Immature natural killer cell (primary cell): ENCODE results near the gene RANBP17. TPM values are rescaled to one million over a fixed set of nuclear protein-coding genes. Genes with fewer than 3 reads are reported as not detected.

Experiments
- DNase-seq, 3 donors: peaks; one replicate each; pipeline ENCODE4 v3.0.0; 2022; ENCODE audit warnings: mixed read lengths in 1 of 3
- H3K27ac Mint-ChIP-seq, 6 donors: one replicate each; pipeline ENCODE4 v1.8.0; 2020; ENCODE audit warnings: mixed read lengths in 6 of 6, mild to moderate bottlenecking in 5 of 6, inconsistent platforms in 4 of 6, moderate library complexity in 3 of 6
- H3K27me3 Mint-ChIP-seq, 3 donors: one replicate each; pipeline ENCODE4 v1.8.0; 2020 to 2021; ENCODE audit warnings: low read depth in 3 of 3, mild to moderate bottlenecking in 3 of 3, mixed read lengths in 3 of 3, moderate library complexity in 3 of 3, inconsistent platforms in 1 of 3
- H3K36me3 Mint-ChIP-seq, 3 donors: one replicate each; pipeline ENCODE4 v1.8.0; 2020; ENCODE audit warnings: mixed read lengths in 3 of 3, inconsistent platforms in 2 of 3, mild to moderate bottlenecking in 2 of 3
- H3K4me1 Mint-ChIP-seq, 2 donors: one replicate each; pipeline ENCODE4 v1.8.0; 2020; ENCODE audit warnings: inconsistent platforms in 2 of 2, mild to moderate bottlenecking in 2 of 2, mixed read lengths in 2 of 2, moderate library complexity in 1 of 2
- H3K4me3 Mint-ChIP-seq, 5 donors: one replicate each; pipeline ENCODE4 v1.8.0; 2020; ENCODE audit warnings: mild to moderate bottlenecking in 5 of 5, mixed read lengths in 5 of 5, inconsistent platforms in 3 of 5, moderate library complexity in 3 of 5
- H3K9me3 Mint-ChIP-seq, 6 donors: one replicate each; pipeline ENCODE4 v1.8.0; 2020; ENCODE audit warnings: mild to moderate bottlenecking in 6 of 6, mixed read lengths in 6 of 6, inconsistent platforms in 4 of 6, moderate library complexity in 3 of 6
- polyA plus RNA-seq, 3 donors: library from polyadenylated mRNA; unstranded; fragments of 300-500 nt; fragmentation: Illumina TruSeq; gene quantifications; one replicate each; pipeline ENCODE4 v1.2.3, GENCODE V29; 2021

Gene RANBP17
- polyA plus RNA-seq, 3 donors from 2014 or later = 0.91 to 4.8 (median 1.7) TPM

DNA sequence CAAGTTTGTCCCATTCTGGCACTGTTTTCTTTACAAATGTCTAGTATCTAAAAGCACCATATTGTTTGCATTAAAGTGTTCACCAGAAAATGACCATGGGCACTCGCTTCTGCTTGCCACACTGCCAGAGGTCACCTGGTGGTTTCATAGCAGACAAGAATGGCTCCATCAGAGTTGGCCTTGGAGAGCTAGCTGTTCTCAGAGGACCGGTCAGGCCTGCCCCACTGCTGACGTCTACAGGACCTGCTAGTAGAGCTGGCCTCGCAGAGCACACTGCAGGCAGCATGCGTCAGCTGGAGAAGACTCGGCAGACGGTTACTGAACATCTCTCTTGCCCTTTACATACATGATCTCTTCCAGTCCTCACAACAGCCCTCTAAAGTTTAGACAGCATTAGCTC, 438.5 kb downstream of the RANBP17 start:
- Mint-ChIP-seq H3K9me3 (no peaks in the 10 kb centered on the region), H3K36me3 (peaks cover 0 to 7% (median 0%) of the 10 kb centered on the region in 3 donors), H3K27ac (no peak overlapping the region), H3K4me3 (no peak overlapping the region), H3K27me3 (peaks cover 3 to 18% (median 10%) of the 10 kb centered on the region in 3 donors), H3K4me1 (no peaks in the 10 kb centered on the region)
- DNase-seq = no peak

DNA sequence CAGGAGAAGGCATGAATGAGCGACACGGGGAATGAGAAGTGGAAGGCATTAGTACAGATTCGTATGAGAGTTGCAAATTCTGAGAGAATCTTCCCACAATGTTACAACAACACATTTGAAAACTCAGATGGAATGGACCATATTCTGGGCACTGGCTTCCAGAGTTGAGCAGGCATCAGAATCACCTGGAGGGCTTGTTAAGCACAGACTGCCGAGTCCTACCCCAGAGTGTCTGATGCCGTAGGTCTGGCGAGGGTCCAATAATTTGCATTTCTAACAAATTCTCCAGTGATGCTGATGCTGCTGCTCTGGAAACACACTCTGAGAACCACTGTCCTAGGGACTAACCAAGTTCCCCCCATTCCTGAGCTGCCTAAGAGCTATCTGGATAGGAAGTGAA, 444.3 kb downstream of the RANBP17 start:
- H3K4me1 Mint-ChIP-seq = peaks cover 32 to 39% of the 10 kb centered on the region in 2 donors
- H3K9me3 Mint-ChIP-seq = no peaks in the 10 kb centered on the region
- no peak overlapping the region for H3K27ac Mint-ChIP-seq
- peak overlapping the region in 1 of 5 donors; percentile 53 for H3K4me3 Mint-ChIP-seq
- peaks cover 10 to 56% (median 34%) of the 10 kb centered on the region in 3 donors for H3K27me3 Mint-ChIP-seq
- no peak for DNase-seq
- H3K36me3 Mint-ChIP-seq = peaks cover 0 to 4% (median 0%) of the 10 kb centered on the region in 3 donors

DNA sequence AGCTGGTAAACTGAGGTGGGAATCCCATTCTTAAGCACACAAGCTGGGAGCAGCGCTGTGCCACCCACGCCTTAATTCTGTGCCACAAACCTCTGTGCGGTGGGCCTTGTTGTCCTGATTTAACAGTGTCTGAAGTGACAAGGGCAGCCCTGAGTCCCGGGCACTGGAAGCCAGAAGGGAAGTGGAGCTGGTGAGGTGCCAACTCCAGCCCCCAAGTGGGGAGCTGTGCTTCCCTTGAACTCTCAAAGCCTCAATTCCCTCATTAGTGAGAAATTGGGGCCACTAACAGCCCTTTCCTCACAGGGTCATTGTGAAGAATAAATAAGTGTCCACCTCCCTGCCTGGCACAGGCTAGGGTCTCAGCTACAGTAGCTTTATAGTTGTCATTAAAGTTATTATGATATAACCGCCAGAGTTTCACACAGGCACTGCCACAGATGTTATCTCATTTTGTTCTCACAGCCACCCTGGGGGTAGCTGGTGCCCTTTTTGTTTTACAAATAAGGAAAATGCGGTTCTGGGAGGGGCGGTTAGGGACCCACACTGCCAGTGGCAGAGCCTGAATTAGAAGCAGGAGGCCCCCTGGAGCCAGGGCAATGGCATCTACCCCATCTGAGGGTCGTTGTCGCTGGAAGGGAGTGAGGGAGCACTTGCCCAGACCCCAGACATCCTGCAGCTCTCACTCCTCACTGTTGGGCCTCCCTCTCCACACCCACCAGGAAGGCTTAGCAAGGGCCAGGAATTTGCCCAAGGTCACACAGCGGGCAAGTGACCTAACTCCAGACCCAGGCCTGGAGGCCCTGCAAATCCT, 445.2 kb downstream of the RANBP17 start:
- Mint-ChIP-seq H3K9me3 (no peaks in the 10 kb centered on the region), H3K4me1 (peaks cover 32 to 39% of the 10 kb centered on the region in 2 donors), H3K27me3 (peaks cover 10 to 59% (median 35%) of the 10 kb centered on the region in 3 donors), H3K27ac (no peak overlapping the region), H3K36me3 (peaks cover 0 to 4% (median 0%) of the 10 kb centered on the region in 3 donors), H3K4me3 (peak overlapping the region; percentile 33 to 64 (median 53))
- DNase-seq = peak; percentile 18 to 31 (median 19)

DNA sequence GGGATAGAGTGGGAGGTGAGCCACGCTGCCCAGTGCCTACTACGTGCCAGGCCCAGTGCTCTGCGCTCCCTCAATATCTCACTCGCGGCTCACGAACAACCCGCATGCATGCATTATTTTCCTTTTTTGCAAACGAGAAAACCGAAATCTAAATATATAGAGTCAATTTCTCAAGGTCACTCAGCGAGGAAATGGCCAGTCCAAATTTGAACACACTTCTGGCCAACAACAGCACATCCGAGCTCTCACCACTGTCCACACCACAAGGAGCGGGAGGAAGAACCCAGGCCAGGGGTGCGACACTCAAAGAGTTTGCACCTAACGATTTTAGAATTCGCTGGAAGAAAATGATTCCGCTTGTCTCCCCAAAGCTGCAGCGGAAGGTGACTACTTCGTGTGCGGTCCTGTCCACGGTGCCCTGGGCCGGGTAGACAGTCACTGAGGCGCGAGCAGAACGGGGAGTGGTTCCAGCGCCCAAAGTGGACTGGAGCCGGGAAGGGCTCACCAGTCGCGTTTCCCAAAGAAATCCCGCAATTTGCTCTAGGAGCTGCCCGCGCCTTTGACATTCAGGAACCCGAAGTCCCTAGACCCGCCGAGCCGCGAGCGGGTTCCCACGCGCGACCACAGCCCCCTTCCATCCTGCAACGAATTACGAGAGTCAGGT, 446.1 kb downstream of the RANBP17 start:
- Mint-ChIP-seq H3K4me3 (peak overlapping the region in 4 of 5 donors; percentile 18 to 54 (median 48)), H3K9me3 (no peaks in the 10 kb centered on the region), H3K27ac (no peak overlapping the region), H3K36me3 (peaks cover 0 to 2% (median 2%) of the 10 kb centered on the region in 3 donors), H3K4me1 (peaks cover 38 to 45% of the 10 kb centered on the region in 2 donors), H3K27me3 (peaks cover 11 to 64% (median 41%) of the 10 kb centered on the region in 3 donors)
- no peak for DNase-seq

DNA sequence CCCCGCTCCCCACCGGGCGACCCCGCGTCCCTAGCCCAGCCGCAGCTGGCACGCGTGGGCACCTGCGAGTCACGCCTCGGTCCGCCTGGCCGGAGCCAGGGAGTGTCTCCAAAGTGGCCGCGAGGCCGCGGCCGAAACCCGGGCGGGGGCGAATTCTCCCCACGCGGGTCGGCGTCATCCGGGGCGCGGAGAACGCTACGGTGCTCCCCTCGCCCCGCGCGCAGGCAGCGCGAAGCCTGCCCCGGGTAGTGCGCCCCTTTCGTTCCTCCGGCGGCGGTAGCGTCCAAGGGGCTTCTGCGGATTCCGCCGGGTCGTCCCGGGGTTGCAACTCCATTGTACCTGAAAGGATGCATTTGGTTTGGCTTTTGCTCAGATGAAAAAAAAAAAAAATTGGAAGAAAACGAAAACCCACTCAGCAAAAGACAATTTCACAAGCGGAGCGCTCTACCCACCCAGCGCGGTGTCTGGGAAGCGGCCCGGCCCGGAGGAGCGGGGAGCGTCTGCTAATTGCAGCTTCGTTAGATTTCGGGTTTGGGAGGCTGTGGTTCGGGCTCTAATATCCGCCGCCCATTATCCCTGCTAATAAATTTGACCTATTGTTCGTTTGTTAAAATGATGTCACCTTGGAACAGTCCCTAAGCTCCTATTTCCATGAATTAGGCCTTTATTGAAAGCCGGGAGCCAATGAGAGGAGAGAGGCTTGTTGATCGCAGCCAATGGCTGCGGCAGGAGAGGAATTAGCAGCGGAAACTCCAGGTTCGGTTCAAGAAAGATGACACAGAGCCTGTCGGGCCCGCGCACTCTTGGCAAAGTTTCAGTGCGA, 446.8 kb downstream of the RANBP17 start, which contains the start of gene TLX3:
TLX3 (plus strand) TSS at position 796 of the 823 bp plus-strand sequence. CDS start 118 bp downstream, outside the sequence.
- H3K27ac Mint-ChIP-seq = no peak within 1 kb of the TSS
- peaks cover 0 to 5% (median 4%) of the 10 kb centered on the region in 3 donors for H3K36me3 Mint-ChIP-seq
- peaks cover 15 to 65% (median 47%) of the 10 kb centered on the region in 3 donors for H3K27me3 Mint-ChIP-seq
- peaks cover 0 to under 1% (median 0%) of the 10 kb centered on the region in 6 donors for H3K9me3 Mint-ChIP-seq
- peak within 1 kb of the TSS; percentile 25 to 69 (median 42) for H3K4me3 Mint-ChIP-seq
- H3K4me1 Mint-ChIP-seq = peaks cover 42 to 52% of the 10 kb centered on the region in 2 donors
- no peak for DNase-seq

DNA sequence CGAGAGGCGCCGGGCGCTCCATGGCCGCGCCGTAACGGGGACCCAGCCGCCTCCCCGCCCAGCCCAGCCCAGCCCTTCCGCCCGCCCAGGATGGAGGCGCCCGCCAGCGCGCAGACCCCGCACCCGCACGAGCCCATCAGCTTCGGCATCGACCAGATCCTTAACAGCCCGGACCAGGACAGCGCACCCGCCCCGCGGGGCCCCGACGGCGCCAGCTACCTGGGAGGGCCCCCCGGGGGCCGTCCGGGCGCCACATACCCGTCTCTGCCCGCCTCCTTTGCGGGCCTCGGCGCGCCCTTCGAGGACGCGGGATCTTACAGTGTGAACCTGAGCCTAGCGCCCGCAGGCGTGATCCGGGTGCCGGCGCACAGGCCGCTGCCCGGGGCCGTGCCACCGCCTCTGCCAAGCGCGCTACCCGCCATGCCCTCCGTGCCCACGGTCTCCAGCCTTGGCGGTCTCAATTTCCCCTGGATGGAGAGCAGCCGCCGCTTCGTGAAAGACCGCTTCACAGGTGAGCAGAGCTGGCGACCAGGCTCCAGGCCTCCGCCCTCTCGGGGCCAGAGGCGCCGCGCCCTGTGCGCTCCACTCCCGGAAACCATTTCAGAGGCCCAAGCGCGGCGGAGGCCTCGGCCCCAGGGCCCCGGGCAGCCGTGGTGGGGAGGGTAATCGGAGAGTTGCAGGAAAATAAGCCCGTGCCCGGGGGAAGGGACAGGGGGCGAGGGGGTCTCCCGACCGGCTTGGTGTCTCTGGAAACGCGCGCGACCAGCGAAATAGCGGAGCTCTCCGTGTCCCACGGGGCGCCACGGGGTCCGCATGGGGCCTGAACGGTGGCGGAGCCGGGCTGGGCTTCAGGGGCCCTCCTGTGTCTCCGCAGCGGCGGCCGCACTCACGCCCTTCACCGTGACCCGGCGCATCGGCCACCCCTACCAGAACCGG, 447.7 kb downstream of the RANBP17 start:
- Mint-ChIP-seq H3K4me3 (no peak overlapping the region), H3K4me1 (peaks cover 46 to 55% of the 10 kb centered on the region in 2 donors), H3K9me3 (peaks cover 0 to 3% (median 0%) of the 10 kb centered on the region in 6 donors), H3K36me3 (peaks cover 0 to 5% (median 4%) of the 10 kb centered on the region in 3 donors), H3K27ac (no peak overlapping the region), H3K27me3 (peaks cover 12 to 64% (median 50%) of the 10 kb centered on the region in 3 donors)
- DNase-seq = no peak

DNA sequence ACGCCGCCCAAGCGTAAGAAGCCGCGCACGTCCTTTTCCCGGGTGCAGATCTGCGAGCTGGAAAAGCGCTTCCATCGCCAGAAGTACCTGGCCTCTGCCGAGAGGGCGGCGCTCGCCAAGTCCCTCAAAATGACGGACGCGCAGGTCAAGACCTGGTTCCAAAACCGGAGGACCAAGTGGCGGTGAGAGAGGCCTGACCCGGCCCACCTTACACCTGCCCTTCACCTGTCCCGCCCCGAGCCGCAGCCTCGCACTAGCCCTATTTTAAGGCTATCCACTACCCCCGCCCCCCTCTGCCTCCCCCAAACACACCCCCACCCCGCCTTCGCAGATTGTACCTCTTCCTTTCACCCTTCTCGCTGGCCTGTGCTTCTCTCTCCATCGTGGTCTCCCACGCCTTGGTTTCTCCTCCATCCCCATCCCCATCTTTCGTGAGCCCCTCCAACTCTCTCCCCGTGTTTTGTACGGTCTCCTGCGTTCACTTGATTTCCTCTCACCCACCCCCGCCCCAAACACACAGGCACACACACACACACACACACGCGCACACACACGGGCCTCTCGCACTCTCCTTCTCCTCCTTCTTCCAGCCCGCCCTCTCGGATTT, 448.5 kb downstream of the RANBP17 start:
- Mint-ChIP-seq H3K4me1 (peaks cover 49 to 55% of the 10 kb centered on the region in 2 donors), H3K9me3 (peaks cover 0 to 3% (median 0%) of the 10 kb centered on the region in 6 donors), H3K27me3 (peaks cover 12 to 58% (median 51%) of the 10 kb centered on the region in 3 donors), H3K36me3 (peaks cover 0 to 5% (median 4%) of the 10 kb centered on the region in 3 donors), H3K4me3 (peak overlapping the region; percentile 26 to 67 (median 42)), H3K27ac (no peak overlapping the region)
- DNase-seq = no peak

DNA sequence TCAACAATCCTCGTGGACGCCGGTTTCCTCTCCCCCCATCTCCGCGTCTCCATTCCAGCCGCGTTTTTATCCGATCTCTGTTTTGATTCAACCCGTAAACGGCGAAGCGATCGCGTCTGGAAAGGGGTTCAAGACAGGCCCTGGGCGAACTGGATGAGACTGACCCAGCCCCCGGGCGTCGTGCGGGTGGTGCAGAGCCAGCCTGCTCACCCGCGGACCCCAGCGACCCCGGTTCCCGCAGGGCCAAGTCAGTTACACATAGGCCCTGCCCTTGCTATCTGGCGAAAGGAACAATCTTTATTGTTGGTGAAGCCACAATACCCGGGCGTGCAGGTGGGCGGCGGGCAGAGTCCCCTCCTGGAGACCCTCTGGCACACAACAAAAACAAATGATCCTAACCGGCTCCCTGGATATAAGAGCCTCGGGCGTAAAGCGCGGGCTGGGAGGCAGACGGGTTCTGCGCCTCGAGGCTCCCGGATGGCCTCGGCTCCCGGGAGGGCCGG, 449.1 kb downstream of the RANBP17 start:
- H3K9me3 Mint-ChIP-seq = peaks cover 0 to 3% (median 0%) of the 10 kb centered on the region in 6 donors
- DNase-seq = no peak

DNA sequence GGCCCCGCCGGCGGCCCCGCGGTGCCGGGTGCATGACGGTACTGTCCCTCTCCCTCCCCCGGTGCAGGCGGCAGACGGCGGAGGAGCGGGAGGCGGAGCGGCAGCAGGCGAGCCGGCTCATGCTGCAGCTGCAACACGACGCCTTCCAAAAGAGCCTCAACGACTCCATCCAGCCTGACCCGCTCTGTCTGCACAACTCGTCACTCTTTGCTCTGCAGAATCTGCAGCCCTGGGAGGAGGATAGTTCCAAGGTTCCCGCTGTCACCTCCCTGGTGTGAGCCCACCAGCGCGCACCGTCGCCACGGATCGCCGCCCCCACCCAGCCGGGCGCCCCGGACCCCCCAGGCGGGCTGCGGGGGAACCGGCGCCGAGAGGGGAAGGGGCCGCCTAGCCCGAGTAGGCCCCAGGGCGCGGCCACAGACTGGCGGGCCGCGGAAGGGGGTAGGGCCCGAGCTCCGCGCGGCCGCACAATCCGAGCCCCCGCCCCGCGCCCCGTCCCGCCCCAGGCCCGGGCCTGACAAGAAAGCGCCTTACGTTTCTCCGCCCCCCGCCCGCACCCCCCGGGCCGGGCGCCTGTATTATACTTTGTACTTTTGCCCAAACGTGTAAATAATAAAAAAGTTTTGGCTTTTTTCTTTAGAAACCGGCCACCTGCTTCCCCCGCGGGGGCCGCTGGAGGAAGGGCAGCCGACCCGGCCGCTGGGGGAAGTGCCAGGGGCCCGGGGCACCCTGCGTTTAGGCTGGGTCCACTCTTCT, 449.7 kb downstream of the RANBP17 start:
- peaks cover 14 to 54% (median 46%) of the 10 kb centered on the region in 3 donors for H3K27me3 Mint-ChIP-seq
- H3K4me3 Mint-ChIP-seq = peak overlapping the region; percentile 27 to 53 (median 45)
- DNase-seq = no peak
- H3K36me3 Mint-ChIP-seq = peaks cover 0 to 5% (median 4%) of the 10 kb centered on the region in 3 donors
- H3K27ac Mint-ChIP-seq = no peak overlapping the region
- peaks cover 0 to 3% (median 0%) of the 10 kb centered on the region in 6 donors for H3K9me3 Mint-ChIP-seq
- peaks cover 45 to 49% of the 10 kb centered on the region in 2 donors for H3K4me1 Mint-ChIP-seq

More for the DNA sequence above, 449.1 kb downstream of the RANBP17 start:
- Mint-ChIP-seq H3K4me1 (peaks cover 49 to 51% of the 10 kb centered on the region in 2 donors), H3K36me3 (peaks cover 0 to 5% (median 4%) of the 10 kb centered on the region in 3 donors), H3K27me3 (peaks cover 12 to 53% (median 53%) of the 10 kb centered on the region in 3 donors), H3K27ac (no peak overlapping the region), H3K4me3 (peak overlapping the region; percentile 26 to 67 (median 42))

DNA sequence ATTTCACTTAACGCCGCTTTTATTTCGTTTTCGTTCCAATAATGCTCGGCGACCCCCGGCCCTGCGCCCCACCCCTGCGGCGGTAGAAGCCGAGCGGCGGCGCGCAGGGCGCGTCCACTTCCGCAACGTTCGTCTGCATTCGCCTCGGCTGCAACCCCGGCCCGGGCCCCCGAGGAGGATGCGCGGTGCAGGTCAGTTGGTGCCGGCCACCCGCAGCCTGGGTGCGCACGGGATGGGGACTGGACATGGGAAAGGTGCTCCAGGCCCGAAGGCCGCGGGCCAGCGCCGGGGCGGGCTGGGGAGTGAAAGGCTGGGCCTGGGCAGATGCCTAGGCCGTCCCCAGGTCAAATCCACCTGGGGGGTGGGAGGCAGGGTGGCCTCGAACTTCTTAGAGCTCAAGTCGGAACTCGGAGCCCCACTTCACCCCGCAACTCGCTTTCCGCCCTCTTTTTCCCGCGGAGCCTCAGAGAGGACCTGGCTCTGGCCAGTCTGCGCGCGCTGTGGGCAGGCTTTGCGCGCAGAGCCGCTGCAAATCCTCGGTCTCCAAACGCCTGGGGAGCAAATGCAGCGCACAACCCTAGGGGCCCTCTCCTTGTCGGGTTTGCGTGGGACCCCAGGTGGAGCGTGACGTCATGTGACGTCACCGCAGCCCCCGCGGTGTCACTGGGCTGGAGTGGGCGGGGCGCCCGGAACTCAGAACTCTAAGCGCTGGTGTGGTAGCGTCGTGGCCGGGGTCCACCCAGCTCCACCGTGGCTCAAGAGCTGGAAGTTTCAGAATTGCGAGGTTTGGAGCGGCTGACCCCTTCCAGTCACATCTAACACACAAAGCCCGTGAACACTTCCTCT, 450.5 kb downstream of the RANBP17 start:
- DNase-seq = no peak
- Mint-ChIP-seq H3K4me1 (peaks cover 42% of the 10 kb centered on the region in 2 donors), H3K4me3 (peak overlapping the region; percentile 65 to 88 (median 74)), H3K9me3 (peaks cover 0 to 3% (median 0%) of the 10 kb centered on the region in 6 donors), H3K27me3 (peaks cover 16 to 48% (median 45%) of the 10 kb centered on the region in 3 donors), H3K27ac (no peak overlapping the region), H3K36me3 (peaks cover 0 to 5% (median 4%) of the 10 kb centered on the region in 3 donors)
